ENCODE data around the gene IPMK.
"Not testable (repeated sequence)": the region's sequence is repeated elsewhere in the genome, so short reads cannot be mapped to it uniquely, and the experiment has no call there.

Gene IPMK

DNA sequence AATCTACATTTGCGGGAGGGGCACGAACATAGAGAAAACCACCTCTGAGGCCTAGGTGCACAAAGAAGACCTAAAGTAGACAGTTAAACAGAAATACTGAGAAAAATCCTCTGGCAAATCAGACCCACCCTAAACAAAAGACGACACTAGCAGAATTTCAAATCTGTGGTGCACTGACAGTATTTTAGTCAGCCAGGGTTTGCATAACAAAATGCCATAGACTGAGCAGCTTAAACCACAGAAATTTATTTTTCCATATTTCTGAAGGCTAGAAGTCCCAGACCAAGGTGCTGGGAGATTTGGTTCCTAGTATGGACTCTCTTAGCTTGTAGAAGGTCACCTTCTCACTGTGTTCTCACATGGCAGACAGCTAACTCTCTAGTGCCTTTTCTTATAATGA is 26.3 kb downstream of the IPMK start:
- no peak overlapping the region for H3K4me3 ChIP-seq (ENCODE audit: low read depth, low read length)
- TF ChIP-seq, protein P1, sequence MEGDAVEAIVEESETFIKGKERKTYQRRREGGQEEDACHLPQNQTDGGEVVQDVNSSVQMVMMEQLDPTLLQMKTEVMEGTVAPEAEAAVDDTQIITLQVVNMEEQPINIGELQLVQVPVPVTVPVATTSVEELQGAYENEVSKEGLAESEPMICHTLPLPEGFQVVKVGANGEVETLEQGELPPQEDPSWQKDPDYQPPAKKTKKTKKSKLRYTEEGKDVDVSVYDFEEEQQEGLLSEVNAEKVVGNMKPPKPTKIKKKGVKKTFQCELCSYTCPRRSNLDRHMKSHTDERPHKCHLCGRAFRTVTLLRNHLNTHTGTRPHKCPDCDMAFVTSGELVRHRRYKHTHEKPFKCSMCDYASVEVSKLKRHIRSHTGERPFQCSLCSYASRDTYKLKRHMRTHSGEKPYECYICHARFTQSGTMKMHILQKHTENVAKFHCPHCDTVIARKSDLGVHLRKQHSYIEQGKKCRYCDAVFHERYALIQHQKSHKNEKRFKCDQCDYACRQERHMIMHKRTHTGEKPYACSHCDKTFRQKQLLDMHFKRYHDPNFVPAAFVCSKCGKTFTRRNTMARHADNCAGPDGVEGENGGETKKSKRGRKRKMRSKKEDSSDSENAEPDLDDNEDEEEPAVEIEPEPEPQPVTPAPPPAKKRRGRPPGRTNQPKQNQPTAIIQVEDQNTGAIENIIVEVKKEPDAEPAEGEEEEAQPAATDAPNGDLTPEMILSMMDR (IDR thresholded peaks at IDR 0.05; ENCODE audit: borderline replicate concordance, insufficient read depth, low read depth, low read length) = no peak

DNA sequence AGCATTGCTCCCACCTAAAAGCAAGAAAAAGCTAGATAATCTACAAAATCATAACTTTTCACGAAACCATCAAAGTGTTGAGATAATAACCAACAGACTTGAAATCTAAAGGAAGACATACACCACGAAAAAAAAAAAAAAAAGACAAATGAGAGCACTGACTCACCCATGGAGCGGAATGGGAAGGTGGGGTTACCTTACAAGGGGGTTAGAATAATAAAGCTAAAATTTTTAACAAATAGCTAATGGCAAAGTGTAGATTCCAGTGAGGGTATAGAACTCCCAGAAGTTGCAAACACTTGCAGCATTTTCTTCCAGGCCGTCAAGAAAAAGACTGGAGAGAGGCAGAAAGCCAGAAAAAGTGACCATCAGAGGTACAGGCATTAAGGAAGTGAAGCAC is 27.2 kb downstream of the IPMK start:
- TF ChIP-seq, protein P1 (IDR thresholded peaks at IDR 0.05; ENCODE audit: borderline replicate concordance, insufficient read depth, low read depth, low read length) = no peak

GRCh38 chr10:58239561-58240169 is 28.0 kb downstream of the IPMK start:
- TF ChIP-seq, protein P1 (IDR thresholded peaks at IDR 0.05; ENCODE audit: borderline replicate concordance, insufficient read depth, low read depth, low read length) = no peak
- H3K4me3 ChIP-seq (ENCODE audit: low read depth, low read length) = no peak overlapping the region

More for the DNA sequence above, 27.2 kb downstream of the IPMK start:
- no peak overlapping the region for H3K4me3 ChIP-seq (ENCODE audit: low read depth, low read length)

GRCh38 chr10:58237014-58237834 is 30.5 kb downstream of the IPMK start:
- no peak overlapping the region for H3K4me3 ChIP-seq (ENCODE audit: low read depth, low read length)
- TF ChIP-seq, protein P1 (IDR thresholded peaks at IDR 0.05; ENCODE audit: borderline replicate concordance, insufficient read depth, low read depth, low read length) = no peak

DNA sequence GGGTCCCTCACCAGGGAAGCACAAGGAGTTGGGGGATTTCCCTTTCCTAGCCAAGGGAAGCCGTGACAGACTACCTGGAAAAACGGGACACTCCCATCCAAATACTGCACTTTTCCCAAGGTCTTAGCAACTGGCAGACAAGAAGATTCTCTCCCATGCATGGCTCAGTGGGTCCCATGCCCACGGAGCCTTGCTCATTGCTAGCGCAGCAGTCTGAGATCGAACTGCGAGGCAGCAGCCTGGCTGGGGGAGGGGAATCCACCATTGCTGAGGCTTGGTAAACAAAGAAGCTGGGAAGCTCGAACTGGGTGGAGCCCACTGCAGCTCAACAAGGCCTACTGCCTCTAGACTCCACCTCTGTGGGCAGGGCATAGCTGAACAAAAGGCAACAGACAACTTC is 37.8 kb downstream of the IPMK start:
- not testable (repeated sequence) for H3K4me3 ChIP-seq (ENCODE audit: low read depth, low read length)

DNA sequence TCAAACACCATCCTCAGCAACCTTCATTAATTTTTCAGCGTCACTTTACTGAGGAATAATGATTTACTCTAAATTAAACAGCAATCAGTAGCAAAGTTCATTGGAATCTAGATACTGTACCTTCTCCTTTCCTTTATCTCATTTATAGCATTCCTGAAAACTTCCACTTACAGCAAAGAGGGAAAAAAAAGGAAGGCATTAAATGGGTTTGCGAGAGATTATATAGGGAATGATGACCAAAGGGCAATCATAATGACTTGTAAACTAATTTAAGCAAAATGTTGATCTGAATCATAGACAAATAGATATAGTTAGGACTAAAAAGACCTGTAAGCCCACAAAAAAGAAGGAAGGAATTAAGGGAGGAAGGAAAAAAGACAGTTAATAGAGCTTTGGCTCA is 42.0 kb downstream of the IPMK start:
- TF ChIP-seq, protein P1 (IDR thresholded peaks at IDR 0.05; ENCODE audit: borderline replicate concordance, insufficient read depth, low read depth, low read length) = no peak
- no peak overlapping the region for H3K4me3 ChIP-seq (ENCODE audit: low read depth, low read length)

- TF ChIP-seq, protein P1 (IDR thresholded peaks at IDR 0.05; ENCODE audit: borderline replicate concordance, insufficient read depth, low read depth, low read length) = no peak
Observed at GRCh38 chr10:58220769-58221451, 46.8 kb downstream of the IPMK start.

More at GRCh38 chr10:58220769-58221451, 46.8 kb downstream of the IPMK start:
- H3K4me3 ChIP-seq (ENCODE audit: low read depth, low read length) = no peak overlapping the region

Measured in GM12875 (cell line).